NT2/D1 (cell line): ENCODE data around the gene CDRT15.

ENCODE experiments used
- DNase-seq: peaks from one replicate; pipeline ENCODE4 v3.0.0-alpha.2; 2011; ENCODE audit warnings: low read depth, low spot score
- H3K27me3 ChIP-seq: 2 replicates; pipeline ENCODE4 v1.6.0; 2011; ENCODE audit warnings: mild to moderate bottlenecking; ENCODE audit not compliant: insufficient read length, insufficient read depth
- H3K36me3 ChIP-seq: 2 replicates; pipeline ENCODE4 v1.6.1; 2011; ENCODE audit warnings: mild to moderate bottlenecking, low read length, mixed read lengths; ENCODE audit not compliant: insufficient read depth, insufficient read length
- H3K4me1 ChIP-seq: 2 replicates; pipeline ENCODE4 v1.5.1; 2011; ENCODE audit not compliant: insufficient read depth, insufficient read length
- H3K4me3 ChIP-seq: 2 replicates; pipeline ENCODE4 v1.5.1; 2011; ENCODE audit warnings: low read depth; ENCODE audit not compliant: insufficient read length
- H3K9ac ChIP-seq: 2 replicates; pipeline ENCODE4 v1.6.0; 2011; ENCODE audit warnings: low read depth; ENCODE audit not compliant: insufficient read length
- H3K9me3 ChIP-seq: 2 replicates; pipeline ENCODE4 v1.5.1; 2011; ENCODE audit warnings: mild to moderate bottlenecking, low read length; ENCODE audit not compliant: insufficient read depth
- SUZ12 ChIP-seq: IDR thresholded peaks from 2 replicates; pipeline ENCODE4 v1.6.1; 2011; ENCODE audit not compliant: insufficient read length, insufficient read depth; ENCODE audit errors: extremely low read depth
- YY1 ChIP-seq: IDR thresholded peaks from 2 replicates; pipeline ENCODE4 v1.6.1; 2011; ENCODE audit not compliant: insufficient read length, insufficient read depth
- ZNF274 ChIP-seq: IDR thresholded peaks from 2 replicates; pipeline ENCODE4 v1.6.1; 2011; ENCODE audit warnings: mild to moderate bottlenecking, low read depth, low read length

CDRT15 gene

DNA sequence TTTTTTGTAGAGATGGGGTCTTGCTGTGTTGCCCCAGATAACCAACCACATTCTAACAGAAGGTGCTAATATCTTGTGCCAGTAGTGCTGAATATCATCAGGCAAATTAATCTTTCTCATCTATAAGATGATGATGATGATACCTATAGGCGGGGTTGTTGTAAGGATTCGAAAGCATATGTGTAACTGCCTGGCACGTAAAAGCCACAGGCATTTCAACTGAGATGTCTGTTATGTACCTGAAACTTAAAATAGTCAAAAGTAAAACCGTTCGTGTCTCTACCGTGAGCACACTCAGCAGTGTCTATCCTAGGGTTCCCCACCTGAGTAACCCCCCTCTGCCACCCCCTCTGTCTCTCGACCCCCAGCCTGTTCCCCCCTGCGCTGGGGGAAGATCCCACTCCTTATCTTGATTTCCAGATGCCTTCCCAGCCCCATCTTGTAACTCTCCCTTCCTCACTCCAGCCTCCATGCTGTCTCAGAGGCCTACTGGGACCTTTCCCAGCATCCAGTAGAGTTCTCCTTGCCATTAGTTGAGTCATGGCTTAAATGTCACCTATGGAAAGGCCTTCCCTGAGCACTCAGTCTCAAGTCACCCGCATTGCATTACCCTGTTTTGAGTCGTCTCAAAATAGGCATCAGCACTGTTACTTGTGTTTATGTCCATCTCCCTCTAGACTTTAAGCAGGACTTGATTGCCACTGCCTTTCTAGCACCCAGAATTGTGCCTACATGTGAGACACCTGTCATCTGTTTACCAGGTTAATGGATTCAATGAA, 34.1 kb downstream of the CDRT15 start:
- H3K27me3 ChIP-seq: no peaks in the 10 kb centered on the region
- H3K4me3 ChIP-seq: no peak overlapping the region
- no peaks in the 10 kb centered on the region for H3K9me3 ChIP-seq
- H3K36me3 ChIP-seq: peaks cover 16% of the 10 kb centered on the region
- TF ChIP-seq ZNF274 (no peak), SUZ12 (no peak), YY1 (no peak)
- H3K4me1 ChIP-seq: no peaks in the 10 kb centered on the region
- DNase-seq: no peak
- no peak overlapping the region for H3K9ac ChIP-seq

DNA sequence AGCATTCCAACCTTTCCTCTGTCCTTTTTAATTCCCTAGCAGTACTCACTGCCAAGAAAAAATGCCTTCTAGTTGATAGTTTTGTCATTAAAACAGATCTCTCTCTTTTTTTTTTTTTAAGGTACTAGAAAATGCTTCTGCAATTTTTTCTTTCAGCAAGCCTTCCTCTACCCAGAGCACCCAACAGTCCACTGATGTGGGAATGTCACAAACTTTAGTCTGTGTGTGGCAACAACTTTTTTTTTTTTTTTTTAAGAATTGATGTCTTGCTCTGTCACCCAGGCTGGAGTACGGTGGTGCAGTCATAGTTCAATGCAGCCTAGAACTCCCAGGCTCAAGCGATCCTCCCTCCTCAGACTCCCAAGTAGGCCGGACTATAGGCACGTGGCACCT, 34.7 kb downstream of the CDRT15 start:
- Histone ChIP-seq H3K9me3 (no peaks in the 10 kb centered on the region), H3K4me1 (no peaks in the 10 kb centered on the region), H3K36me3 (peaks cover 12% of the 10 kb centered on the region), H3K4me3 (no peak overlapping the region), H3K9ac (no peak overlapping the region), H3K27me3 (no peaks in the 10 kb centered on the region)
- no peak for DNase-seq
- TF ChIP-seq SUZ12 (no peak), ZNF274 (no peak), YY1 (no peak)

DNA sequence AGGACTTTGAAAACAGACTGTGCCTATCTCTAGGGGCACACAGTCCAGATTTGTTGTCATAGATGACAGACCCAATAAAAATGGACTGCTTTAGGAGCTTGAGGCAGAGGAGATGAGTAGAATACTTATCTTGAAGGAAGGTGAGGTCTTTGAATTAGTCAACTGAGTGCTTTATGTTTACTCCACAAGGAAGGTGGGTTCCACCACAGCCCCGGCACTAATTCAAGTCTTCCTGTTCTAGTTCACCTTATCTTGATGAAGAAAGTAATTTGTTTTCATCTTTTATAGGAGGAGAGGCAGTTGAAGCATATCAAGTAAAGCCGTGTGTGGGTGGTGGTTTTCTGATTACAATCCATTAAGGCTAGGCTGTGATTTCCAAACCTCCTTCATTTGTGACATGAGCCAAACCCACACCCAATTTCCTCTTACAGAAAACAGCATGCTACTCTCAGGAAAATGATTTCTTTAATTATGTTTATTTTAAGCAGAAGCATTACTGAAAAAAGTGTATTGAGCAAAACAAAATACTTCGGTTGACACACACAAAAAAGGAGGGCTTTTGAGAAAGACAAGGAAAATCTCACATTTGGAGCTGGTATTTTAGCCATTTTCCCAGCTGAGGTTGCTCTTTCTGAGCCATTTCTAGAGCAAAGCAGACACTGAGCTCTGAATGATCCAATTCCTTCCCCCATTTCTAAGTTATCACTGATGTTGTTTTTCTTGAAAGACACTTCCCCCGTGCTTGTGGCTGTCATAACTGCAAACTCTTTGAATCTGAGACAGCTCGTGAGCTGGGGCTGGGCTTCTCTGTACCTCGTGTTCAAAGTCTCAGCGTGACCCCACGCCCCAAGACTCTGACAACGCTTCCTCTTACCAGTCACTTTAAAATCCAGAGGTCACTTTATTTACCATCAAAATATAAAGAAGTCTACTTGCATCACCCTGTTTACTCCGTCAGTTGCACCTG, 35.4 kb downstream of the CDRT15 start:
- H3K4me3 ChIP-seq: no peak overlapping the region
- H3K27me3 ChIP-seq: no peaks in the 10 kb centered on the region
- H3K9me3 ChIP-seq: no peaks in the 10 kb centered on the region
- H3K4me1 ChIP-seq: no peaks in the 10 kb centered on the region
- no peak overlapping the region for H3K9ac ChIP-seq
- TF ChIP-seq SUZ12 (no peak), YY1 (no peak), ZNF274 (no peak)
- DNase-seq: no peak
- peaks cover 7% of the 10 kb centered on the region for H3K36me3 ChIP-seq

DNA sequence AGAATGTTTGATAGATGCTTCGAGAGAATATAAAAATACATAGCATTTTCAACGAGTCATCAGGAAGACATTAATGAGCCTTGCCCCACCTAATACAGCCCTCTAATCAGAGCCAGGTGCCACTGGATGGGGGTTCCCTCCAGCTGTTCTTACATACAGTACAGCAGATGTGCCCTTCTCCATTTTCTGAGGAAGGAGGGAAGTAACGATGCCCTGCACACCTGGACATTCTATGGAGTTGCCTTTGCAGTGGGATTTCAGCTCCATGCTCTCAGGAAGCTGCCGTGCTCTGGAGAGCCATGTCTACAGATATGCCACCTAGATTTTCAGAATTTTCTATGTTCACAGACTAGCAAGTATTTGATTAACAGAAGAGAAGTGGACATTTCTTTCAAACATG, 36.3 kb downstream of the CDRT15 start:
- Histone ChIP-seq H3K4me1 (no peaks in the 10 kb centered on the region), H3K36me3 (peaks cover 7% of the 10 kb centered on the region), H3K27me3 (no peaks in the 10 kb centered on the region), H3K9ac (no peak overlapping the region), H3K9me3 (no peaks in the 10 kb centered on the region), H3K4me3 (no peak overlapping the region)
- no peak for DNase-seq
- TF ChIP-seq SUZ12 (no peak), YY1 (no peak), ZNF274 (no peak)

DNA sequence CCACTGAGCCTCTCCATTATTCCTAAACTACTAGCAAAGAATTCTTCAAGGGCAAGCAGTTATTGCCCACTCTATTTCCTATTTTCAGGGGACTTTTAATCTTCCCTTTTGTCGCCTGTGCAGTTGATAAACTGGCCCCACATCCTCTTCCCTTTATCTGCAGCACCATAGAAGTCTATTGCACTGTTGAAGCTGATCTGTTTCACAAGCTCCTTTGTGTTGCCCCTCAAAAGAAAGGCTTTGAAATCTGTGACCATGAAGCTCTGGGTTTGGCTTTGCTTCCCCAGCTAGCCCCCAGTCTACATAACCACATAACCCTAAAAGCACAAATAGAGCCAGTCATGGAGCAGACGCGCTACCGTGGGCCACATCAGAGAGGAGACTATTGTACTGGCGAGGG, 37.1 kb downstream of the CDRT15 start:
- no peak for DNase-seq
- Histone ChIP-seq H3K9ac (no peak overlapping the region), H3K36me3 (peaks cover 7% of the 10 kb centered on the region), H3K4me3 (no peak overlapping the region), H3K9me3 (no peaks in the 10 kb centered on the region), H3K4me1 (no peaks in the 10 kb centered on the region), H3K27me3 (no peaks in the 10 kb centered on the region)
- TF ChIP-seq ZNF274: no peak
- no peak for TF ChIP-seq YY1
- no peak for TF ChIP-seq SUZ12

DNA sequence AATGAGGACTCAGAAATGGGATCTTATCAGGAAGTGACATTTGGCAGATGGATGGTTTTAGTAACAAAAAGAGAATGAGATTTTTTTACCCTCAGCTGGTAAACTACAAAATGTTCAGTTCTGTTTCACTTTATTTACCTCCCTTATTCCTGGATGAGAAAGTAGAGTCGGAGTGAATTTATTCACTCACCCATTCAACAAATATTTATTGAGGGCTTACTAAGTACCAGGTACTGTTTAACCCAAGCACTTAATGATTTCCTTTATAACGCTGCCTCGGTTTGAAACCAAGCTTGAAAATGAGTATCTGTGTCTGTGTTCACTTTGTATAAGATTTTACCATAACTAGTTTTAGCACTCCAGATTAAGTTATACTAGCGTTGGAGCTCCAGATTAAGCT, 38.1 kb downstream of the CDRT15 start:
- H3K4me1 ChIP-seq: no peaks in the 10 kb centered on the region
- TF ChIP-seq SUZ12: no peak
- TF ChIP-seq ZNF274: no peak
- TF ChIP-seq YY1: no peak

DNA sequence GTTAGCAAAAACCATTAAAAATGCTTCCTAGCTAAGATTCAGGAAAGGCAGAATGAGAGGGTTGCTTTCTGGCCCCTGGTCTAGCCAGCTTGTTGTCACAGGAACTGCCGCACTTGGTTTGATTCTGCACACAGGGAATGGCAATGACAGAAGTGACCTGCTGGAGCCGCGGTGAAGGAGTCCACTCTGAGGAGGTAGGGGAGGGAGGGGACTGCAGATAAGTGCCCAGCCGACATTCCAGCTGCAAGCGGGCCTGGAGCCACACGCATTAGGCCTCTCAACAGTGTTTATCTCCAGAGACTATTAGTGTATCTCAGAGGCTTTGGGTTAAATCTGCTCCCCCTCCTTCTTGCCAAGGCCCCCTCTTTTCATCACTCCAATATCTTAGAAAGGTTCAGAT, 38.6 kb downstream of the CDRT15 start:
- DNase-seq: no peak
- no peak overlapping the region for H3K4me3 ChIP-seq
- no peaks in the 10 kb centered on the region for H3K4me1 ChIP-seq
- TF ChIP-seq ZNF274: no peak
- TF ChIP-seq SUZ12: no peak
- no peak for TF ChIP-seq YY1
- no peak overlapping the region for H3K9ac ChIP-seq
- no peaks in the 10 kb centered on the region for H3K27me3 ChIP-seq
- H3K9me3 ChIP-seq: no peaks in the 10 kb centered on the region
- peaks cover 7% of the 10 kb centered on the region for H3K36me3 ChIP-seq

More for the DNA sequence above, 38.1 kb downstream of the CDRT15 start:
- H3K9me3 ChIP-seq: no peaks in the 10 kb centered on the region
- H3K4me3 ChIP-seq: no peak overlapping the region
- H3K36me3 ChIP-seq: peaks cover 7% of the 10 kb centered on the region
- no peak for DNase-seq
- H3K9ac ChIP-seq: no peak overlapping the region
- no peaks in the 10 kb centered on the region for H3K27me3 ChIP-seq
